Metanephros (tissue), 1 donor: ENCODE measurements around the gene RFX3. TPM values are rescaled to one million over a fixed set of nuclear protein-coding genes. Genes with fewer than 3 reads are reported as not detected.

ENCODE experiments used
- total RNA-seq: library from RNA; depleted of rRNA; stranded (reverse); fragments of >200 nt; gene quantifications from one replicate; pipeline ENCODE4 v1.2.3, GENCODE V29; 2014

The RFX3 gene
- total RNA-seq, result 34.6 TPM

DNA sequence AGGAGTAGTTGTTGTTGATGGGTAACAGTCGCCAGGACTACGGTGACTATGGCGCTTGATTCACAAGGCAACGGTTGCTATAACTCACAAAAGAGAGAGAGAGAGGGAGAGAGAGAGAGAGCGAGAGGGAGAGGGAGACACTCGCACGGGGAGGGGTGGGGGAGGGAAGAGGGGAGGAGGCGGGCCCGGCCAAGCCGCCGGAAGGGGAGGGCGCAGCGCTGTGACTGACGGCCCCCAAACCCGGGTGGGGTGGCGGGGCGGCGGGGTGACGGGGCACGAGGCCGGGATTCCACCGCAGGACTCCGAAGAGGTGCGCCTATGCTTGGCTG, at the start of gene RFX3:
Gene RFX3 (minus strand): TSS at position 166 of the 329 bp plus-strand sequence. CDS start 130,413 bp downstream, outside the sequence.

